WTC11 (cell line): ENCODE results near the gene STRIT1.

Source experiments
- CTCF ChIP-seq: fragments of 200-600 bp; IDR thresholded peaks from 2 replicates; pipeline ENCODE4 v1.8.0; 2022; ENCODE audit warnings: antibody characterized with exemption
- EMX1 ChIP-seq: fragments of 250-450 bp; sonication (Bioruptor Pico); IDR thresholded peaks from 2 replicates; pipeline ENCODE4 v1.8.0; 2021; ENCODE audit warnings: mild to moderate bottlenecking
- ZMAT4 ChIP-seq: fragments of 250-450 bp; sonication (Bioruptor Pico); IDR thresholded peaks from 2 replicates; pipeline ENCODE4 v1.9.0; 2021; ENCODE audit warnings: mild to moderate bottlenecking

- TF ChIP-seq EMX1 (CRISPR knock-in tag) (no peak), CTCF (no peak), ZMAT4 (CRISPR knock-in tag) (no peak)
These were observed 11.6 kb downstream of the STRIT1 start for GRCh38 chr3:155281912-155282311.
